B cell (primary cell): ENCODE data around the gene CD151.

Source experiments
- CTCF ChIP-seq: fragments of 200-600 bp; IDR thresholded peaks from one replicate; pipeline ENCODE4 v1.8.0; 2022; ENCODE audit warnings: antibody characterized with exemption, mild to moderate bottlenecking
- EZH2 ChIP-seq: IDR thresholded peaks from 2 replicates; pipeline ENCODE4 v1.6.1; 2012; ENCODE audit warnings: borderline replicate concordance, low read depth, mild to moderate bottlenecking, moderate library complexity, low read length; ENCODE audit not compliant: insufficient read depth, poor library complexity, severe bottlenecking

DNA sequence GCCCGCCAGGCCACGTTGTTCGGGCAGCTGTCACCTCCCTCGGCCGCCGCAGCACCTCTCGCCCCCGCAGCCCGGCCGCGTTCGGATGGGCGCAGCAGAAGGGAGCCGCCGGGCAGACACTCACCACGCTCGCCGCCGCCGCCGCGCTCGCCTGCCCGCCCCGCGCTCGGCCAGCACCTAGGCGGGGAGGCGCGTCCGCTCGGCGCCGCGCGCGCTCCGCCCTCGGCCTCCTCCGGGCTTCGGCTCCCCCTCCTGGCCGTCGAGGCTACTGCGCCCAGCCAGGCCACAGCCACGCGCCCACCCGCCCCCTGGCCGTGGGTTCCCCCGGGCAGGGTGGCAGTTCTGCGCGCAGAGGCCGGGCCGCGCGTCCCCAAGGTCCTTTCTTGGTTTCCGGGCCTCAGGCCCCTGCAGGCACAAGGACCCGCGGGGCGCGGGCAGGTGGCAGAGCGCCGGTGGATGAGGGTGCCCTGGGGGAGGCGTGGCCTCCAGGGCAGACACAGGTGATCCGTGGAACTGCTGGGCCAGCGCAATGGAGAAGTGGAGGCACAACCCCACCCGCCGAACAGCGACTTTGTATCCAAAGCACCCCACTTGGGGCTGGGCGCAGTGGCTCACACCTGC, 34.5 kb upstream of the CD151 start, which contains the start of gene SLC25A22:
- TF ChIP-seq CTCF = peak; percentile 85
- no peak for TF ChIP-seq EZH2
